Adrenal gland (tissue), 5 donors: ENCODE data around the gene PODNL1.

Source experiments
- POLR2A ChIP-seq, 2 donors: fragments of 450-650 bp; IDR thresholded peaks; one replicate each; pipeline ENCODE4 v1.6.1; 2017; ENCODE audit warnings: antibody characterized with exemption in 2 of 2, mild to moderate bottlenecking in 2 of 2, moderate library complexity in 1 of 2
- TF ChIP-seq, protein P1 (sequence below), 6 experiments: fragments of 450-650 bp in 4 of 6; fragments of 200-600 bp in 2 of 6; sonication (generic) in 1 of 6; IDR thresholded peaks; 1 replicate in 5 of 6; 2 replicates in 1 of 6; pipeline versions ENCODE4 v1.5.1 to v1.8.0; 2016 to 2021; ENCODE audit warnings: antibody characterized with exemption in 6 of 6, mild to moderate bottlenecking in 2 of 6, moderate library complexity in 1 of 6
- donor health status: DM: no; HTN: no; CAD: no.

DNA sequence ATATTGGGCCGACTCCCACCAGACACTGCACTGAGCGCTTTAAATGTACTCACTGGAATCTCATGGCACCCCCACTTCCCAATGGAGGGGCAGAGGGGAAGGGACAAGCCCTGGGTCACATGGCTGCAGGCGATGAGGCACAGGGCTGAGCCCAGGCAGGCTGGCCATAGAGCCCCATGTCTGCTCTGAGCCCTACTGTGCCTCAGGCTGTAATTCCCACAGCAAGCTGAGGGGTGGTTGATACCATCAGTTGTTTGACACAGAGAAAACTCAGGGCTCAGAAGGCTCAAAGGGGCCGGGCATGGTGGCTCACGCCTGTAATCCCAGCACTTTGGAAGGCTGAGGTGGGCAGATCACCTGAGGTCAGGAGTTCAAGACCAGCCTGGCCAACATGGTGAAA lies 42.8 kb upstream of the PODNL1 start:
- no peak for TF ChIP-seq POLR2A (IDR thresholded peaks at IDR 0.05)
- TF ChIP-seq, protein P1, sequence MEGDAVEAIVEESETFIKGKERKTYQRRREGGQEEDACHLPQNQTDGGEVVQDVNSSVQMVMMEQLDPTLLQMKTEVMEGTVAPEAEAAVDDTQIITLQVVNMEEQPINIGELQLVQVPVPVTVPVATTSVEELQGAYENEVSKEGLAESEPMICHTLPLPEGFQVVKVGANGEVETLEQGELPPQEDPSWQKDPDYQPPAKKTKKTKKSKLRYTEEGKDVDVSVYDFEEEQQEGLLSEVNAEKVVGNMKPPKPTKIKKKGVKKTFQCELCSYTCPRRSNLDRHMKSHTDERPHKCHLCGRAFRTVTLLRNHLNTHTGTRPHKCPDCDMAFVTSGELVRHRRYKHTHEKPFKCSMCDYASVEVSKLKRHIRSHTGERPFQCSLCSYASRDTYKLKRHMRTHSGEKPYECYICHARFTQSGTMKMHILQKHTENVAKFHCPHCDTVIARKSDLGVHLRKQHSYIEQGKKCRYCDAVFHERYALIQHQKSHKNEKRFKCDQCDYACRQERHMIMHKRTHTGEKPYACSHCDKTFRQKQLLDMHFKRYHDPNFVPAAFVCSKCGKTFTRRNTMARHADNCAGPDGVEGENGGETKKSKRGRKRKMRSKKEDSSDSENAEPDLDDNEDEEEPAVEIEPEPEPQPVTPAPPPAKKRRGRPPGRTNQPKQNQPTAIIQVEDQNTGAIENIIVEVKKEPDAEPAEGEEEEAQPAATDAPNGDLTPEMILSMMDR (IDR thresholded peaks at IDR 0.05) = no peak
